HEK293 (cell line): ENCODE data around the gene CAPZB.

Experiments used
- KLF1 ChIP-seq: fragments of 450-650 bp; formaldehyde crosslinking; IDR thresholded peaks from 2 replicates; pipeline ENCODE4 v1.5.1; 2016; ENCODE audit warnings: missing biosample characterization, missing genetic modification characterization
- KLF9 ChIP-seq: fragments of 450-650 bp; formaldehyde crosslinking; IDR thresholded peaks from 2 replicates; pipeline ENCODE4 v1.5.1; 2016; ENCODE audit warnings: missing biosample characterization, missing genetic modification characterization, low read depth
- ZNF274 ChIP-seq, 2 experiments: fragments of 200-500 bp in 1 of 2; fragments of 450-650 bp in 1 of 2; sonication (Bioruptor generic) in 1 of 2; formaldehyde crosslinking in 1 of 2; IDR thresholded peaks; 2 replicates each; pipeline versions ENCODE4 v1.5.1 to v1.6.1; 2014 to 2016; ENCODE audit warnings: borderline replicate concordance in 1 of 2, inconsistent platforms in 1 of 2, low read length in 1 of 2, missing biosample characterization in 1 of 2, missing genetic modification characterization in 1 of 2
- ZNF521 ChIP-seq: fragments of 450-650 bp; formaldehyde crosslinking; IDR thresholded peaks from 2 replicates; pipeline ENCODE4 v1.5.1; 2017; ENCODE audit warnings: missing biosample characterization, mild to moderate bottlenecking, missing genetic modification characterization
- ZNF596 ChIP-seq: fragments of 450-650 bp; IDR thresholded peaks from 2 replicates; pipeline ENCODE4 v1.5.0; 2018; ENCODE audit warnings: missing biosample characterization, mild to moderate bottlenecking, missing genetic modification characterization, moderate library complexity
- TF ChIP-seq, protein P1 (sequence below): fragments of 450-650 bp; formaldehyde crosslinking; IDR thresholded peaks from 2 replicates; pipeline ENCODE4 v1.5.1; 2016; ENCODE audit warnings: missing biosample characterization, missing genetic modification characterization
- TF ChIP-seq, protein P2 (sequence below): fragments of 450-650 bp; formaldehyde crosslinking; IDR thresholded peaks from 2 replicates; pipeline ENCODE4 v1.5.1; 2017; ENCODE audit warnings: missing biosample characterization, missing genetic modification characterization
- TF ChIP-seq, protein P3 (sequence below): fragments of 450-650 bp; formaldehyde crosslinking; IDR thresholded peaks from 2 replicates; pipeline ENCODE4 v1.5.1; 2016; ENCODE audit warnings: missing biosample characterization, missing genetic modification characterization, low read depth
- TF ChIP-seq, protein P4 (sequence below): fragments of 450-650 bp; formaldehyde crosslinking; IDR thresholded peaks from 2 replicates; pipeline ENCODE4 v1.5.1; 2016; ENCODE audit warnings: missing biosample characterization, missing genetic modification characterization
- TF ChIP-seq, protein P5 (sequence below): fragments of 450-650 bp; formaldehyde crosslinking; IDR thresholded peaks from 2 replicates; pipeline ENCODE4 v1.5.1; 2016; ENCODE audit warnings: missing biosample characterization, missing genetic modification characterization, low read depth

DNA sequence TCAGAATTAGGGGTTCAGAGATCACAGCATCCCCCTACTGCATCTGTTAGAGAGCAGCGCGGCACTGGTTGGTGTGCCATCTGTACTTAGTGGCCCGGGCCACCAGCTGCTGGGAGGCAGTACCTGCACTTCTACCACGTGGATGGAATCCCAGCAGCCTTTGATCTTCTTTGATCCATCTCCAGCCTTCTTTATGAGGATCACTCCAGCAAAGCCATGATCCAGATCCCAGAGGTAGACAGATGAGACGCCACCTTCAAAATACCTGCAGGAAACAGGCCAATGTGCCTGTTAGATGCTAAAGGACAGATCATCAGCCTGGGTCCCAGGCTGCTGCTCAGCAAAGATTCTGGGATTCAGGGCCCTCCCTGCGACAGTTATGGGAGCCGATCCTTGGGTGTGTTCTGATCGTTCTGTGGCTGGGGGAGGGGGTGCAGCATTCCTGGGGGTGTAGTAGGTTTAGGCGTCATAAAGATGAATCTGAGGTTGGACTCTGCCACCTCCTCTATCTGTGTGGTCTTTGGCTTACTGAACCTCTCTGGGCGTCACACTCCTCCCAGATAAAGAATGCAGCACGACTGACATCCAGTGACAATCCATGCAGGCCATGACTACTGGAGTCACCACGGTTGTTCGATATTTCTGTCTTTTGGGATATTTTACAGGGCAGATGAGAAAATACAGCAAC is 127.9 kb downstream of the CAPZB start:
- TF ChIP-seq, protein P1, sequence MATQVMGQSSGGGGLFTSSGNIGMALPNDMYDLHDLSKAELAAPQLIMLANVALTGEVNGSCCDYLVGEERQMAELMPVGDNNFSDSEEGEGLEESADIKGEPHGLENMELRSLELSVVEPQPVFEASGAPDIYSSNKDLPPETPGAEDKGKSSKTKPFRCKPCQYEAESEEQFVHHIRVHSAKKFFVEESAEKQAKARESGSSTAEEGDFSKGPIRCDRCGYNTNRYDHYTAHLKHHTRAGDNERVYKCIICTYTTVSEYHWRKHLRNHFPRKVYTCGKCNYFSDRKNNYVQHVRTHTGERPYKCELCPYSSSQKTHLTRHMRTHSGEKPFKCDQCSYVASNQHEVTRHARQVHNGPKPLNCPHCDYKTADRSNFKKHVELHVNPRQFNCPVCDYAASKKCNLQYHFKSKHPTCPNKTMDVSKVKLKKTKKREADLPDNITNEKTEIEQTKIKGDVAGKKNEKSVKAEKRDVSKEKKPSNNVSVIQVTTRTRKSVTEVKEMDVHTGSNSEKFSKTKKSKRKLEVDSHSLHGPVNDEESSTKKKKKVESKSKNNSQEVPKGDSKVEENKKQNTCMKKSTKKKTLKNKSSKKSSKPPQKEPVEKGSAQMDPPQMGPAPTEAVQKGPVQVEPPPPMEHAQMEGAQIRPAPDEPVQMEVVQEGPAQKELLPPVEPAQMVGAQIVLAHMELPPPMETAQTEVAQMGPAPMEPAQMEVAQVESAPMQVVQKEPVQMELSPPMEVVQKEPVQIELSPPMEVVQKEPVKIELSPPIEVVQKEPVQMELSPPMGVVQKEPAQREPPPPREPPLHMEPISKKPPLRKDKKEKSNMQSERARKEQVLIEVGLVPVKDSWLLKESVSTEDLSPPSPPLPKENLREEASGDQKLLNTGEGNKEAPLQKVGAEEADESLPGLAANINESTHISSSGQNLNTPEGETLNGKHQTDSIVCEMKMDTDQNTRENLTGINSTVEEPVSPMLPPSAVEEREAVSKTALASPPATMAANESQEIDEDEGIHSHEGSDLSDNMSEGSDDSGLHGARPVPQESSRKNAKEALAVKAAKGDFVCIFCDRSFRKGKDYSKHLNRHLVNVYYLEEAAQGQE, result no peak
- TF ChIP-seq, protein P2, sequence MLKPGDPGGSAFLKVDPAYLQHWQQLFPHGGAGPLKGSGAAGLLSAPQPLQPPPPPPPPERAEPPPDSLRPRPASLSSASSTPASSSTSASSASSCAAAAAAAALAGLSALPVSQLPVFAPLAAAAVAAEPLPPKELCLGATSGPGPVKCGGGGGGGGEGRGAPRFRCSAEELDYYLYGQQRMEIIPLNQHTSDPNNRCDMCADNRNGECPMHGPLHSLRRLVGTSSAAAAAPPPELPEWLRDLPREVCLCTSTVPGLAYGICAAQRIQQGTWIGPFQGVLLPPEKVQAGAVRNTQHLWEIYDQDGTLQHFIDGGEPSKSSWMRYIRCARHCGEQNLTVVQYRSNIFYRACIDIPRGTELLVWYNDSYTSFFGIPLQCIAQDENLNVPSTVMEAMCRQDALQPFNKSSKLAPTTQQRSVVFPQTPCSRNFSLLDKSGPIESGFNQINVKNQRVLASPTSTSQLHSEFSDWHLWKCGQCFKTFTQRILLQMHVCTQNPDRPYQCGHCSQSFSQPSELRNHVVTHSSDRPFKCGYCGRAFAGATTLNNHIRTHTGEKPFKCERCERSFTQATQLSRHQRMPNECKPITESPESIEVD, result no peak
- TF ChIP-seq ZNF274 (IDR thresholded peaks at IDR 0.05; ENCODE audit: low read length) (no peak), ZNF274 (tag by site-specific recombination; IDR thresholded peaks at IDR 0.05; ENCODE audit: borderline replicate concordance) (no peak), KLF9 (tag by site-specific recombination) (no peak), KLF1 (tag by site-specific recombination) (no peak), ZNF521 (tag by site-specific recombination) (no peak), ZNF596 (tag by site-specific recombination) (no peak)
- TF ChIP-seq, protein P3, sequence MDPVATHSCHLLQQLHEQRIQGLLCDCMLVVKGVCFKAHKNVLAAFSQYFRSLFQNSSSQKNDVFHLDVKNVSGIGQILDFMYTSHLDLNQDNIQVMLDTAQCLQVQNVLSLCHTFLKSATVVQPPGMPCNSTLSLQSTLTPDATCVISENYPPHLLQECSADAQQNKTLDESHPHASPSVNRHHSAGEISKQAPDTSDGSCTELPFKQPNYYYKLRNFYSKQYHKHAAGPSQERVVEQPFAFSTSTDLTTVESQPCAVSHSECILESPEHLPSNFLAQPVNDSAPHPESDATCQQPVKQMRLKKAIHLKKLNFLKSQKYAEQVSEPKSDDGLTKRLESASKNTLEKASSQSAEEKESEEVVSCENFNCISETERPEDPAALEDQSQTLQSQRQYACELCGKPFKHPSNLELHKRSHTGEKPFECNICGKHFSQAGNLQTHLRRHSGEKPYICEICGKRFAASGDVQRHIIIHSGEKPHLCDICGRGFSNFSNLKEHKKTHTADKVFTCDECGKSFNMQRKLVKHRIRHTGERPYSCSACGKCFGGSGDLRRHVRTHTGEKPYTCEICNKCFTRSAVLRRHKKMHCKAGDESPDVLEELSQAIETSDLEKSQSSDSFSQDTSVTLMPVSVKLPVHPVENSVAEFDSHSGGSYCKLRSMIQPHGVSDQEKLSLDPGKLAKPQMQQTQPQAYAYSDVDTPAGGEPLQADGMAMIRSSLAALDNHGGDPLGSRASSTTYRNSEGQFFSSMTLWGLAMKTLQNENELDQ (tag by site-specific recombination), result no peak
- TF ChIP-seq, protein P4, sequence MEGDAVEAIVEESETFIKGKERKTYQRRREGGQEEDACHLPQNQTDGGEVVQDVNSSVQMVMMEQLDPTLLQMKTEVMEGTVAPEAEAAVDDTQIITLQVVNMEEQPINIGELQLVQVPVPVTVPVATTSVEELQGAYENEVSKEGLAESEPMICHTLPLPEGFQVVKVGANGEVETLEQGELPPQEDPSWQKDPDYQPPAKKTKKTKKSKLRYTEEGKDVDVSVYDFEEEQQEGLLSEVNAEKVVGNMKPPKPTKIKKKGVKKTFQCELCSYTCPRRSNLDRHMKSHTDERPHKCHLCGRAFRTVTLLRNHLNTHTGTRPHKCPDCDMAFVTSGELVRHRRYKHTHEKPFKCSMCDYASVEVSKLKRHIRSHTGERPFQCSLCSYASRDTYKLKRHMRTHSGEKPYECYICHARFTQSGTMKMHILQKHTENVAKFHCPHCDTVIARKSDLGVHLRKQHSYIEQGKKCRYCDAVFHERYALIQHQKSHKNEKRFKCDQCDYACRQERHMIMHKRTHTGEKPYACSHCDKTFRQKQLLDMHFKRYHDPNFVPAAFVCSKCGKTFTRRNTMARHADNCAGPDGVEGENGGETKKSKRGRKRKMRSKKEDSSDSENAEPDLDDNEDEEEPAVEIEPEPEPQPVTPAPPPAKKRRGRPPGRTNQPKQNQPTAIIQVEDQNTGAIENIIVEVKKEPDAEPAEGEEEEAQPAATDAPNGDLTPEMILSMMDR (tag by site-specific recombination), result no peak
- TF ChIP-seq, protein P5, sequence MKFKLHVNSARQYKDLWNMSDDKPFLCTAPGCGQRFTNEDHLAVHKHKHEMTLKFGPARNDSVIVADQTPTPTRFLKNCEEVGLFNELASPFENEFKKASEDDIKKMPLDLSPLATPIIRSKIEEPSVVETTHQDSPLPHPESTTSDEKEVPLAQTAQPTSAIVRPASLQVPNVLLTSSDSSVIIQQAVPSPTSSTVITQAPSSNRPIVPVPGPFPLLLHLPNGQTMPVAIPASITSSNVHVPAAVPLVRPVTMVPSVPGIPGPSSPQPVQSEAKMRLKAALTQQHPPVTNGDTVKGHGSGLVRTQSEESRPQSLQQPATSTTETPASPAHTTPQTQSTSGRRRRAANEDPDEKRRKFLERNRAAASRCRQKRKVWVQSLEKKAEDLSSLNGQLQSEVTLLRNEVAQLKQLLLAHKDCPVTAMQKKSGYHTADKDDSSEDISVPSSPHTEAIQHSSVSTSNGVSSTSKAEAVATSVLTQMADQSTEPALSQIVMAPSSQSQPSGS (tag by site-specific recombination), result no peak
